Transverse colon (tissue), 4 donors: ENCODE results near the gene RASGEF1C. TPM values are rescaled to one million over a fixed set of nuclear protein-coding genes. Genes with fewer than 3 reads are reported as not detected.

Experiments
- DNase-seq: peaks from one replicate; pipeline ENCODE4 v3.0.0-alpha.2; 2019
- H3K27ac ChIP-seq, 4 donors: fragments of 200-600 bp; sonication (generic); 2 replicates each; pipeline ENCODE4 v1.5.1; 2016 to 2018; ENCODE audit warnings: inconsistent platforms in 4 of 4
- H3K27me3 ChIP-seq: fragments of 200-600 bp; sonication (generic); 2 replicates; pipeline ENCODE4 v1.5.1; 2017; ENCODE audit warnings: inconsistent platforms
- H3K36me3 ChIP-seq, 4 donors: fragments of 200-600 bp; sonication (generic); 2 replicates each; pipeline ENCODE4 v1.5.1; 2017 to 2019; ENCODE audit warnings: inconsistent platforms in 4 of 4
- H3K4me1 ChIP-seq, 4 donors: fragments of 200-600 bp; sonication (generic); 2 replicates each; pipeline ENCODE4 v1.5.1; 2017 to 2020; ENCODE audit warnings: inconsistent platforms in 4 of 4
- H3K4me3 ChIP-seq, 4 donors: fragments of 200-600 bp; sonication (generic); 1 replicate in 1 of 4; 2 replicates in 3 of 4; pipeline versions ENCODE4 v1.5.1 to v1.6.1; 2017 to 2019; ENCODE audit warnings: inconsistent platforms in 4 of 4
- H3K9me3 ChIP-seq, 2 donors: fragments of 200-600 bp; sonication (generic); 2 replicates each; pipeline ENCODE4 v1.5.1; 2017 to 2019; ENCODE audit warnings: inconsistent platforms in 2 of 2
- EP300 ChIP-seq: sonication (generic); formaldehyde crosslinking; IDR thresholded peaks from one replicate; pipeline ENCODE4 v1.6.1; 2017; ENCODE audit warnings: antibody characterized with exemption, low read depth
- POLR2A ChIP-seq: fragments of 450-650 bp; IDR thresholded peaks from one replicate; pipeline ENCODE4 v1.6.1; 2016; ENCODE audit warnings: antibody characterized with exemption, mild to moderate bottlenecking, moderate library complexity
- POLR2AphosphoS5 ChIP-seq, 3 donors: sonication (generic); formaldehyde crosslinking; IDR thresholded peaks; one replicate each; pipeline ENCODE4 v1.6.1; 2016; ENCODE audit warnings: antibody characterized with exemption in 3 of 3
- WGBS, 2 donors: methylation state at CpG; one replicate each; pipeline ENCODE4 v1.1.5; 2018; ENCODE audit warnings: low coverage in 1 of 2; 5-methylcytosine and 5-hydroxymethylcytosine counted together
- in situ Hi-C, 4 donors: fragments of 200-750 bp; cut with MboI; loops; one replicate each; pipeline versions ENCODE4 v1.15.0 to v1.15.1; 2017; ENCODE audit warnings: low sequenced_read_pairs in 3 of 4, low pct_ligation_motif_present in 1 of 4, low pct_unique_long_range_greater_than_20kb in 1 of 4
- intact Hi-C: fragments of 100-400 bp; cut with DNase I; formaldehyde crosslinking; loops from one replicate; pipeline ENCODE4 v1.15.1; 2023; ENCODE audit warnings: low total_unique reads
- total RNA-seq, 4 donors: library from RNA; depleted of rRNA; stranded (reverse); fragments of >200 nt; gene quantifications; one replicate each; pipeline ENCODE4 v1.1.0, GENCODE V29; 2016
- TF ChIP-seq, protein P1 (sequence below), 5 experiments: fragments of 200-600 bp in 3 of 5; fragments of 450-650 bp in 2 of 5; sonication (generic) in 3 of 5; IDR thresholded peaks; 1 replicate in 2 of 5; 2 replicates in 3 of 5; pipeline ENCODE4 v1.5.1; 2016 to 2017; ENCODE audit warnings: antibody characterized with exemption in 5 of 5, inconsistent platforms in 3 of 5, mild to moderate bottlenecking in 2 of 5, moderate library complexity in 1 of 5

RASGEF1C gene
- total RNA-seq, 4 donors from 2014 or later = 0.14 to 3.0 TPM; not detected in 2

GRCh38 chr5:180095545-180095944 lies 113.5 kb downstream of the RASGEF1C start:
- 76 to 84% methylated on average over 9 of the region's 9 CpGs for WGBS, 2 donors
- intact Hi-C loops = loop anchor here (10.0 kb wide), 1 partner anchor 111 kb away; no protein-coding TSS in a partner anchor

GRCh38 chr5:180093651-180094382 lies 115.2 kb downstream of the RASGEF1C start:
- TF ChIP-seq POLR2AphosphoS5 (IDR thresholded peaks at IDR 0.05) = no peak
- no peak for TF ChIP-seq POLR2A
- TF ChIP-seq, protein P1, sequence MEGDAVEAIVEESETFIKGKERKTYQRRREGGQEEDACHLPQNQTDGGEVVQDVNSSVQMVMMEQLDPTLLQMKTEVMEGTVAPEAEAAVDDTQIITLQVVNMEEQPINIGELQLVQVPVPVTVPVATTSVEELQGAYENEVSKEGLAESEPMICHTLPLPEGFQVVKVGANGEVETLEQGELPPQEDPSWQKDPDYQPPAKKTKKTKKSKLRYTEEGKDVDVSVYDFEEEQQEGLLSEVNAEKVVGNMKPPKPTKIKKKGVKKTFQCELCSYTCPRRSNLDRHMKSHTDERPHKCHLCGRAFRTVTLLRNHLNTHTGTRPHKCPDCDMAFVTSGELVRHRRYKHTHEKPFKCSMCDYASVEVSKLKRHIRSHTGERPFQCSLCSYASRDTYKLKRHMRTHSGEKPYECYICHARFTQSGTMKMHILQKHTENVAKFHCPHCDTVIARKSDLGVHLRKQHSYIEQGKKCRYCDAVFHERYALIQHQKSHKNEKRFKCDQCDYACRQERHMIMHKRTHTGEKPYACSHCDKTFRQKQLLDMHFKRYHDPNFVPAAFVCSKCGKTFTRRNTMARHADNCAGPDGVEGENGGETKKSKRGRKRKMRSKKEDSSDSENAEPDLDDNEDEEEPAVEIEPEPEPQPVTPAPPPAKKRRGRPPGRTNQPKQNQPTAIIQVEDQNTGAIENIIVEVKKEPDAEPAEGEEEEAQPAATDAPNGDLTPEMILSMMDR (IDR thresholded peaks at IDR 0.05) = no peak
- no peak for TF ChIP-seq EP300
- in situ Hi-C loops = loop anchor here in 1 of 4 donors (25.0 kb wide), 2 partner anchors 107 to 182 kb away; partner anchors contain the start of gene TBC1D9B
- 55 to 67% methylated on average over 6 to 9 of the region's 9 CpGs for WGBS, 2 donors
- H3K4me1 ChIP-seq = peaks cover 0 to 17% (median 12%) of the 10 kb centered on the region in 4 donors
- no peaks in the 10 kb centered on the region for H3K36me3 ChIP-seq
- no peaks in the 10 kb centered on the region for H3K27me3 ChIP-seq
- no peak for DNase-seq
- intact Hi-C loops = loop anchor here (10.0 kb wide), 1 partner anchor 109 kb away; no protein-coding TSS in a partner anchor
- no peak overlapping the region for H3K27ac ChIP-seq
- H3K9me3 ChIP-seq = no peaks in the 10 kb centered on the region
- H3K4me3 ChIP-seq = no peak overlapping the region

More at GRCh38 chr5:180095545-180095944, 113.5 kb downstream of the RASGEF1C start:
- no peaks in the 10 kb centered on the region for H3K9me3 ChIP-seq
- no peaks in the 10 kb centered on the region for H3K36me3 ChIP-seq
- DNase-seq = no peak
- TF ChIP-seq, protein P1 (IDR thresholded peaks at IDR 0.05) = no peak
- no peak for TF ChIP-seq POLR2A
- no peak for TF ChIP-seq EP300
- no peak for TF ChIP-seq POLR2AphosphoS5 (IDR thresholded peaks at IDR 0.05)
- H3K27me3 ChIP-seq = no peaks in the 10 kb centered on the region
- H3K4me1 ChIP-seq = peaks cover 0 to 10% (median 5%) of the 10 kb centered on the region in 4 donors
- in situ Hi-C loops = loop anchor here in 1 of 4 donors (25.0 kb wide), 2 partner anchors 108 to 183 kb away; partner anchors contain the start of gene TBC1D9B
- H3K27ac ChIP-seq = no peak overlapping the region
- no peak overlapping the region for H3K4me3 ChIP-seq

- 83 to 91% methylated on average over 1 to 6 of the region's 6 CpGs for WGBS, 2 donors
Observed at GRCh38 chr5:180093241-180093640, 115.8 kb downstream of the RASGEF1C start.

More at GRCh38 chr5:180093241-180093640, 115.8 kb downstream of the RASGEF1C start:
- no peaks in the 10 kb centered on the region for H3K9me3 ChIP-seq
- intact Hi-C loops = loop anchor here (10.0 kb wide), 1 partner anchor 108 kb away; no protein-coding TSS in a partner anchor
- DNase-seq = no peak
- H3K4me3 ChIP-seq = no peak overlapping the region
- no peaks in the 10 kb centered on the region for H3K36me3 ChIP-seq
- TF ChIP-seq POLR2AphosphoS5 (IDR thresholded peaks at IDR 0.05) = no peak
- no peak for TF ChIP-seq POLR2A
- TF ChIP-seq, protein P1 (IDR thresholded peaks at IDR 0.05) = no peak
- TF ChIP-seq EP300 = no peak
- in situ Hi-C loops = loop anchor here in 1 of 4 donors (25.0 kb wide), 2 partner anchors 106 to 181 kb away; partner anchors contain the start of gene TBC1D9B
- no peaks in the 10 kb centered on the region for H3K27me3 ChIP-seq
- peaks cover 0 to 17% (median 12%) of the 10 kb centered on the region in 4 donors for H3K4me1 ChIP-seq
- no peak overlapping the region for H3K27ac ChIP-seq
